GM19467 (cell line): ENCODE data around the gene TIMM10B.
"Not testable (repeated sequence)": the region's sequence is repeated elsewhere in the genome, so short reads cannot be mapped to it uniquely, and the experiment has no call there.

ENCODE experiments used
- ATAC-seq: cut with Tn5 transposase; IDR thresholded peaks from one replicate; pipeline ENCODE4 v1.9.1; 2021; ENCODE audit warnings: mild to moderate bottlenecking, moderate library complexity; ENCODE audit not compliant: unreplicated experiment

Gene TIMM10B

GRCh38 chr11:6504166-6504565, 22.9 kb downstream of the TIMM10B start:
- no peak for ATAC-seq

DNA sequence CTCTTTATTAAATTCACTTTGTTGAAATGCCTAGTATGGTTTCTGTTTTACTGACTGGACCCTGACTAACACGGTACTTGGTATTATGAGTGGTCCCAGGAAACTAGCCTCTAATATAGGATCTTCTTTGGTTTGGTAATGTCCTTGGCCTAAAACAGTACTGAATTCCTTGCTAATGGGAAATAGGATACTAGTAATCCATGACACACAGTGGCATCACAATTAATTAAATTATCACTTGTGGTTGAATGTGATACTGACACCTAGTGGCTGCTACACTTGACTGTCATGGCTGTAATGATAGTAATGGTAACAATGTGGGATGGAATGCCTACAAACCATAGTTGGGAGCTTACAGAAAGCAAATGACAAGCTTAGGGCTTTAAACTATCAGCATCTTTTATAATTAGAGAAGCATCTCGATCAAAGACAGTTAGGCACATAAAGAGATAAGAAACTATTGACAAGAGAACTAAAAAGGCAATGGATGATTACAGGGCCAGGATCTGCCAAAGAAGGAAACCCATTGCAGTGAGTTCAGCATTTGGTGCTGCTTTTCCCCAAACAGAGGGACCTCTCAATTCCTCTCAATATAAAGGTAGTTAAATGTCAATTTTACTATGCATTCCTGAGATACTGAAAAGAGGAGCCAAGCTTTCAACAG, 24.4 kb downstream of the TIMM10B start:
- ATAC-seq = no peak

DNA sequence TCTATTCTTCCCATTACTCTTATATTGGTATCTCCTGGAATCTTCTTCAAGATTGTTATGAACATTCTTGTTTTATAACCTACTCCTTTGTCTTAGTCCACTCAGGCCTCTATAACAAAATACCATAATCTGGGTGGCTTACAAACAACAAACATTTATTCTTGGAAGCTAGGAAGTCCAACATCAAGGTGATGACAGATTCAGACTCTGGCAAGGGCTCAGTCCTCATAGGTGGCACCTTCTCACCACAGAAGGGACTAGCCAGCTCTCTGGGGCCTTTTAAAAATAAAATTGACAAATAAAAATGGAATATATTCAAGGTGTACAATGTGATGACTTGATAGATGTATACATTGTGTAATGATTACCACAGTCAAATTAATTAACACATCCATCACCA, 35.6 kb downstream of the TIMM10B start:
- ATAC-seq = no peak

DNA sequence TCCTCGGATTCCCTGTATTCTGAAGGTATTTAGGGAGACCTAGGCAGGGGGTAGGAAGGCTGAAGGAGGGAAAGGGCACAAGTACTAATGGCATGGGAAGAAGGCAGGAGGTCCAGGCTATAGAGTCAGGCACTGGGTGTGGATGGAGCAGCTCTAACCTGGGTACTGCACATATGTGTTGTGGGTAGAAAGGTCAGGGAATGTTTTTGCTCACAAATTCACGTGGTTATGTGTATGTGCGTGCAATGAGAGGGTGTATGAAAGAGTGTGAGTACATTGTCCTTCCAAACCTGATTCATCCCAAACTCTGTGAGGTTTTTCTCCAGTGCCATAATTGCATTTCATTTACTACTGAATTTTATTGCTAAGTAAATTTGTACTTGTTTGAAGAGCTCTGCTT, 39.0 kb downstream of the TIMM10B start:
- no peak for ATAC-seq

DNA sequence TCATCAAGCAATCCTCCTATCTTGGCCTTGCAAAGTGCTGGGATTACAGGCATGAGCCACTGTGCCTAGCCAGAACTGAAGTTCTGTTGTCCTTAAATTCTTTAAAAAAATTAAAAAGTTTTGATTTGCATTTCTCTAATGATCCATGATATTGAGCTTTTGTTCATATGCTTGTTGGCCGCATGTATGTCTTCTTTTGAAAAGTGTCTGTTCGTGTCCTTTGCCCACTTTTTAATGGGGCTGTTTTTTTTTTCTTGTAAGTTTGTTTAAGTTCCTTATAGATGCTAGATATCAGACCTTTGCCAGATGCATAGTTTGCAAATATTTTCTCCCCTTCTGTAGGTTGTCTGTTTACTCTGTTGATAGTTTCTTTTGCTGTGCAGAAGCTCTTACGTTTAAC, 40.6 kb downstream of the TIMM10B start:
- ATAC-seq = not testable (repeated sequence)

DNA sequence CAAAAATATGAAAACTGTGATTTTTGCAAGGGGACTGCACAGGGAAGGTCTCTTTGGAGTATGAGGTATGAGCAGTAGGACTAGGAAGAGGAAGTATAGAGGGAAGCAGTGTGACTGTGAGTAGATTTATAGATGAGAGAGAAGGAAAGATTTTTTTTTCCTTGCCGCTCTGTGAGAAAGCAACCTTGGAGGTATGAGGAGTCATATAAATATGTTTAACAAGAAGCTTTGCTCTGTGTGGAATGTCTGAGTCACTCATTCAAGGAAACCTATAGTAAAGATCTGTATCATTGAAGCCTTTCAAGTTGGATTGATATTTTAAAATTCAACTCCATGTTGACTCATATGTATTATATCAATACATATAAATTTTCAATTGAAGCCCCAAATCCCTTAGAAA, 42.0 kb downstream of the TIMM10B start:
- no peak for ATAC-seq

DNA sequence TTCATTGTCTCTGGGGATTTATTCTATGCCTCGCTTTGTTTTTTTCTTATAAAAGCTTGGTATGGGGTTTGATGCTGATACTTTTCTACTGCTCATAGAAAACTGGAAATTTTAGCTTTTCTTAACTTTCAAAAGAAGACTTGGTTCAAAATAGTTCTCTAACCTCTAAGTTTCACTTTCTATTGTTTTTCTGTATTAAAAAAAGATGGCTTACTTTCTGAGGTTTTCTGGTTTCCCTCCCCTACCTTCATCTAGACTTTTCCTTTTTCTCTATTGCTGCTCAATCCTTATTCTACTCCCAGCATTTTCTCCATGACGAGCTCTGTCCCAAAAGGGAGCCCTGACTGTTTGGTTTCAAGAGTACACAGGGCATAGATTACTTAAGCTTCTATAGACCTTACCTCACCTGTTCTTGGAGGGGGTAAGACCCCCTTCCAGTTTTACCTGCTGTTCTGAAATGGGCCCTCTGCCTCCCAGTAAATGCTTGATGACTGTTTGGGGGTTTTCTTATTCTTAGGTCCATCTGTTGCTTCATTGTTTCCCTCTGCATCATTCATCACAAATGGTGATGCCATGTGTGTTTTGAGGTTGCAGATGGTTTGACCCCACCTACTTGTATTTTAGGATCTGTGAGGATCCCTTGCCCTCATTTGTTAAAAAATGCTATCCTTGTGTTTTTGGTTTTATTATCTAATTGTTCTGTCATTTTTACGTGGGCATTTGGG, 45.3 kb downstream of the TIMM10B start:
- ATAC-seq = no peak

DNA sequence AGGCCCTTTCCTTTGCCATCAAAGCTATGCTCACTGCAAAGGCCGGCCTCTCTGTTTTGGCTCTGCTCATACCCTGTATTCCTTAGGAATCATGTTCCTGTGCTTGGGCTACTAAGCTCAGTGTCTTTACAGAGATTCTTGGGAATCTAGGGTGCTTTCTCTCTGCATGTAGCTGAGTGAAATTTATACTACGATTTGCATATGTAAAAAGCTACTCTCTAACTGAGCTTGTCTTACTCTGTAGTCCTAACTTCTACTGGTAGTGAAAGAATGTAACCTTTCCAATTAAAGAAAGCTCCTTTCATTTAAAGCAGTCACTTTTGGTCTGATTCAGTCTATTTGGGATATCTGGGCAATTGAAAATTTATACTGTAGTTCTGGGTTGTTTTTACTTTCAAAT, 48.0 kb downstream of the TIMM10B start:
- ATAC-seq = no peak

- no peak for ATAC-seq
These were observed 49.5 kb downstream of the TIMM10B start for GRCh38 chr11:6530848-6531247.

DNA sequence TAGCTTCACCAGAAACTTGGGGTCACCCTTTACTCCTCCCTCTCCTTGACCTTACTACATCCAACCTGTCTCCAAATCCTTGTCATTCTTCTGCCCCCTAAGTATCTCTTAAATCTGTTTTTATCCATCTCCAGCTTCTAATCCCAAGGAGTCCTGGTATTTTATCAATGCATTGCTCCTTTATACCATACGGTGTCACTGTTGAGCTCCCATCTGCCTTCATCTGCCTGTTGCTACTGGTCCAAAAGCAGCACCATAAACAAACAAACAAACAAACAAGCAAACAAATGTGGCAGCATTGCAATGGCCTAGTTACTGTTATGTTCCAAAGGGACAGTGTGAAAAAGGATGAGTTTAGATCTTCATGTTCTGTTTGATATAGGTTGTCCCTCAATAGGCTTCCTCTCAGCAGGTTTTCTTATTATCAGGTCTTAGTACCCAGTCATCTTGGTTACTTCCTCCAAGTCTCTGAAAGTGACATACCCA, 50.0 kb downstream of the TIMM10B start:
- no peak for ATAC-seq
